Fibroblast of skin of back (primary cell): ENCODE measurements around the gene DIP2C.
A peak's percentile ranks its signal among the peaks of the same experiment; 100 is the strongest.
"Not testable (repeated sequence)": the region's sequence is repeated elsewhere in the genome, so short reads cannot be mapped to it uniquely, and the experiment has no call there.

ENCODE experiments used
- DNase-seq: peaks from one replicate; pipeline ENCODE4 v3.0.0-alpha.2; 2013

DIP2C gene

GRCh38 chr10:288316-289200 is 400.9 kb downstream of the DIP2C start:
- DNase-seq = no peak

- peak; percentile 44 for DNase-seq
Measured at GRCh38 chr10:287814-288213, 401.7 kb downstream of the DIP2C start.

DNA sequence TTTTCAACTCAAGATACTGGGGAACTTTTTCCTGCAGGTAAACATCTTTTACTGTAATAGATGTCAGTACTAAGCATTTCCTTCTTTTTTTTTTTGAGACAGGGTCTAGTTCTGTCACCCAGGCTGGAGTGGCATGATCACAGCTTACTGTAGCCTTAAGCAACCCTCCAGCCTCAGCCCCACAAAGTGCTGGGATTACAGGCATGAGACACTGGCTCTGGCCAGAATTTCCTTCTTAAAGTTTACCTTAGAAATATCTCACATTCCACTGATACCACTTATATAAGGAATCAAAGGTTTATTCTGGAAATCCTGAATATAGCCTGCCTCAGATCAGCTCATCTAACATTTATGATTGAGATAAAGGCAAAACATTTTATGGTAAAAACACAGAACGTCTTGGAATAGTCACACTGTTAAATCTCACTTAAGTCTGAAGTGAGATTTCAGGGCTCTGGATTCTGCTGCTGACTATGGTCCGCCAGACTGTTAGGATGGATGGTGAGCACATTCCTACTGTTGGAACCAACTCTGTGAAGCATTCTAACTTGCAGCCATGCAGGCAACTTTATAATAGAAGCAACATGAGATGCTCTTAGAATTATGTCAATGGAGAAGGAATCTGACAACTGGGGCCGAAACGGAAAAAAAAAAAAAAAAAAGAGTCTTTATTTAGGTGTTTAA is 402.3 kb downstream of the DIP2C start:
- DNase-seq = peak; percentile 72

GRCh38 chr10:285216-285615 is 404.3 kb downstream of the DIP2C start:
- DNase-seq = no peak

DNA sequence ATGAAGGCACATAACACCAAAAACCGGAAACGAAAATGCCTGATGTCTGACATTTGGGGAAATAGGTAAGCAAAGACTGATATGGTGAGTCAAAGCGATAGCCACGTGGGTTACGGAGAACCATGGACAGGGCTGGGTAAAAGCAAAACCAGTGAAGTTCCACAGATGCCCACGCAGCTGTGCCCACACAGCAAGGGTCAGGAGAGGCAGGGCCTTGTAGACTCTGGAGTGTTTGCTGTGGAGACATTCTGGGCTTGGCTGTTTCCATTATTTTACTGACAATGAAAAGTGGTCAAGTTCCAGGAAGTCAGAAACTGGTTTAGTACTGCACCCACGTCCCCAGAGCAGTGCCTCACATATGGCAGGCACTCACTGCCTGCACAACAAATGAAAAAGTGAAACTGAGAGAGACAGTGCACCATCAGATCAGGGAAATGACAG is 405.5 kb downstream of the DIP2C start:
- DNase-seq = no peak

DNA sequence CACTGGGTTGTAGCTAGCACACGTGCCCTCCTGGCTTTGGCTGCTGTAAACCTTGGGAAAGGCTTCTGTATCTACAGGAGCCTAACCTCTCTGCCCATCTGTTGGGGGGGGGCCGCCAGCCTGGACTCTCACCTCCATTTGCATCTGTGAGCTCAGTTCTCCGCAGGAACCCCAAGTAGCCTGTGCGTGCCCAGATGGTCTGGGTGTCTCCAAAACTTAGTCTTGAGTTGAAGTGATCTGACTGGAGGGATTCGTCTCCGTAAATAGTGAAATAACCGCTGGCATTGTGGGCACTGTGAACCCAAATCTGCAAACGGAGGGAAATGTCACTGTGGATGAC is 406.4 kb downstream of the DIP2C start:
- DNase-seq = no peak

GRCh38 chr10:282294-283139 is 407.0 kb downstream of the DIP2C start:
- DNase-seq = peak; percentile 35

- no peak for DNase-seq
Measured at GRCh38 chr10:279655-280054, 409.8 kb downstream of the DIP2C start.

DNA sequence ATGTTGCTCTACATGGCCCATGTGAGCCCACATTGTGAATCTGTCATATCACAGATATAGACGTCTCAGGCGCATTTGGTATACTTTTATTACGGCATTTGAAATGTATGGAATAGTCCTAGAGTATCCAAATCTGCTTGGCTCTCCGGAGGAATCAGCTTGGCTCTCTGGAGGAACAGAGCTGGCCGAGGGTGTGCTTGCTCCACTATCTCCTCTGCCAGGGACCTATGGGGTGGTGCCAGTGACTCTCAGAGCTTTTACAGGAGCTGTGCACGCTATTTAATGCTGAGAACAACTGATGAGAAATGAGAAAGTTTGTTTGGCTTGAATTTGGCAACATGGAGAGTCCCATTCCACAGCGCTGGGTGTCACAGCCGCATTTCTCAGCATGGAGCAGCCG is 410.2 kb downstream of the DIP2C start:
- no peak for DNase-seq

GRCh38 chr10:278707-279106 is 410.8 kb downstream of the DIP2C start:
- DNase-seq = no peak

DNA sequence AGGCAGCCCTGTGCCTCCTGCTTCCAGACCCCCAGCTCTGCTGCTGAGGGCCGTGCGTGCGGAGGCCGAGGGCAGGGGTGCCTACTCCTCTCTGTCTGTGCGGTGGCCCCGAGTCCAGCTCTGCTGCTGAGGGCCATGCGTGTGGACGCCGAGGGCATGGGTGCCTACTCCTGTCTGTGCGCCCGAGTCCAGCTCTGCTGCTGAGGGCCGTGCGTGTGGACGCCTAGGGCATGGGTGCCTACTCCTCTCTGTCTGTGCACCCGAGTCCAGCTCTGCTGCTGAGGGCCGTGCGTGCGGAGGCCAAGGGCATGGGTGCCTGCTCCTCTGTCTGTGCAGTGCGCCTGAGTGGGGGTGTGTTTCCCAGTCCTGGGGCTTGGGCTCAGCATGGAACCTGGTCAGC is 411.5 kb downstream of the DIP2C start:
- no peak for DNase-seq

- DNase-seq = no peak
Measured at GRCh38 chr10:275680-276079, 413.8 kb downstream of the DIP2C start.

DNA sequence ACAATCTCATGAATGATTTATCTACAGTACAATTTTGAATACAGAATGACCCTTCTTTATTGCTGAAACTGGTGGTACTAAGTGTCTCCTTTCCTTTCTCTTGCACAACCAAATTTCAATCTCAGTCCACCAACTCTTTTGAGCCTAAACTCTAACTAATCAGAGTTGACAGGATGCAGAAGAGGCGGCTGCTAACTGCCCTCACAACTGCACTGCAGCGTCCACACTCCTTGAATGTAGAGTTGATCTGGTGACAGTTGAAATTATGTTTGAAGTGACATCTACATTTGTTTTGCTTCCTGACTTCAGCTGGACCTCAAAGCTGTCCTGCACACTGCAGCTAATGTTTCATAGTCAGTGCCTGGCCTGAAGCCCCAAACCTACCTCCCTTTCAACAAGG is 414.6 kb downstream of the DIP2C start:
- DNase-seq = no peak

DNA sequence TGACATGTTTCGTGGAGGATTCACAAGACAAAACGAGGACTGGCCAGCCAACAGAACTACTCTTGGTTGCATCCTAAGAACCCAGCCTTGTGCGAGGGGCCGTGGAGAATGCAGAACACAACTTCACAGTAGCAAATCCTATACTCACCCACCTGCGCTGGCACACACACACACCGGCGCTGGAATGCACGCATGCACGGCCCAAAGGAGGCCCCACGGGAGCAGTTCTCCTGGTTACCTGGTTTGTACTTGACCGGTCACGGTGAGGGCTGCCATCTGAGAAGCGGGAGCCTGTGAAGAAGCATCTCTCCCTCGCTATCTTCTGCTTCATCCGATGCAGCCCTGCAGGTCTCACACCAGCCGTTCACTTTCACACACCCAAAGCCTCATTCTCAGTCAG is 416.4 kb downstream of the DIP2C start:
- DNase-seq = no peak

- DNase-seq = no peak
Measured at GRCh38 chr10:271722-272121, 417.7 kb downstream of the DIP2C start.

DNA sequence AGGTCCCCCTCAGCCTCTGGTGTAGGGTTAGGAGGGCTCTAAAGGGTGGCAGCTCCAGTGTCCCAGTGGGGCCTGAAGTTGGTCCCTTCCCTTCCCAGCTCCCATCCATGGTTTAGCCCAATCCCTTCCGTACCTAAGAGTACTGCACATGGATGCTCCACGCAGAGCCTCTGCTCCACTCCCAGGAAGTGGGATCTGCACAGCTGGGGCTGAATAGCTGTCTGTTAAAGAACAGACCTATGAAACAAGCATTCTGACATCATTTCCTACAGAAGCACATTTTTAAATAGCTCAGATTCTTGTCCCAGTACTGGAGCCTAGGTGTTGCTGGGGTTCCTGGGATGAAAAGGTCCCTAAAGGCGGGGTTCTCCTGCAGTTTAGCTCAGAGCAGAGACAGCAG is 418.3 kb downstream of the DIP2C start:
- peak; percentile 12 for DNase-seq

DNA sequence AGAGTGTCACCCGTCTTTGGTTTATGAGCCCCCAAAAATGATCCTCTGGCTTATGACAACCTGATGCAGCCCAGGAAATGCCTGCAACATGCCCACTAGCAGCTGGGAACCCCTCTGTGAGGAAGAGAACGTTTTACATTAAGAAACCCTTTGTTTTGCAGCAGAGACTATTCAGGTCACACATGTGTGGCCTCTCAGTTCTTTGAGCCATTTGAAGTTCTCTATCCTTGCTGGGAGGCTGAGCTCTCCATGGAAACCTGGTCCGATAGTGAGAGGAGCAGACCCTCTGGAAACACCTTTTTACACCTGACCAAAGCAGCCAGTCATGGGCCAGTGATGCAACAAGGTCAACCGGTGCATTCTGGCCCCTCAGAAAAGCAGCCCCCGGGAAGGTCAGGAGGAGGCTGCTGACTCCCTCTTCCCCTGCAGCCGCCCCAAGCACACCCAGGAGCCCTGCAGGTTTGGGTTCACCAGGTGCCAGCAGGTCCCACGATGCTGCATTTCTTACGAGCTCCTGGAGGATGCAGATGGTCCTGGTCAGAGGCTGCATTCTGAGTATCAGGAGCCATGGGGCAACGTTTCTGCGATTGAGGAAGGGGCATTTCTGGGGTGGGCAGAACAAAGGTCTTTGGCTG is 419.9 kb downstream of the DIP2C start:
- no peak for DNase-seq

GRCh38 chr10:267705-268104 is 421.8 kb downstream of the DIP2C start:
- DNase-seq = no peak

DNA sequence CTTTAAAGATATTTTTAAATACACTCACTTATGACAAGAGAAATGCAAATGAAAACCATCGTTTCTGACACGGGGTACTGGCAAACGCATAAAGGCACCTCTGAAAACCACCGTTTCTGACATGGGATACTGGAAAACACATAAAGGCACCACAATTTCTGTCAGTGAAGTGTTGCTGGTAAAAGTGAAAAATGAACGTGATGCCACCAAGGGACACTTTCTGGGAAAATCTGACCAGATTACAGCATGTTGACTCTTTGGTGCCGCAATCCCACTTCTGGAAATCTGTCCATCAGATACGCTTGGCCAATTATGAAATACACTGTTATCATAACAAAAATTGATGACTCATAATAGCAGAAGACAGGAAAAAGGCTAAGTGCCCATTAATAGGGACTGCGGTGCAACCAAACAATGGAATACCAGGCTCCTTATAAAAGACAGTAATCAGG is 422.5 kb downstream of the DIP2C start:
- DNase-seq = peak; percentile 36

- not testable (repeated sequence) for DNase-seq
Measured at GRCh38 chr10:265816-266588, 423.5 kb downstream of the DIP2C start.

- DNase-seq = peak; percentile 8
Measured at GRCh38 chr10:265074-265440, 424.4 kb downstream of the DIP2C start.
